Endodermal cell (in vitro differentiated cells): ENCODE results near the gene BCAM. TPM values are rescaled to one million over a fixed set of nuclear protein-coding genes. Genes with fewer than 3 reads are reported as not detected.
A peak's percentile ranks its signal among the peaks of the same experiment; 100 is the strongest.

Source experiments
- DNase-seq: peaks from one replicate; pipeline ENCODE4 v3.0.0-alpha.2; 2017
- H3K27ac ChIP-seq: 2 replicates; pipeline ENCODE4 v1.5.1; 2013; ENCODE audit warnings: mild to moderate bottlenecking, low read depth, low read length, moderate library complexity
- H3K27me3 ChIP-seq: 2 replicates; pipeline ENCODE4 v1.6.1; 2013; ENCODE audit warnings: mild to moderate bottlenecking, low read length, moderate library complexity; ENCODE audit not compliant: insufficient read depth, control insufficient read depth, poor library complexity, severe bottlenecking
- H3K36me3 ChIP-seq: 2 replicates; pipeline ENCODE4 v1.7.0; 2013; ENCODE audit warnings: mild to moderate bottlenecking, low read length, moderate library complexity; ENCODE audit not compliant: control insufficient read depth, insufficient read depth
- H3K4me1 ChIP-seq: one replicate; pipeline ENCODE4 v1.7.0; 2013; ENCODE audit warnings: low read length; ENCODE audit not compliant: control insufficient read depth, insufficient read depth
- H3K4me3 ChIP-seq: 2 replicates; pipeline ENCODE4 v1.5.1; 2013; ENCODE audit warnings: mild to moderate bottlenecking, low read length, moderate library complexity
- H3K9ac ChIP-seq: 2 replicates; pipeline ENCODE4 v1.6.1; 2013; ENCODE audit warnings: mild to moderate bottlenecking, low read length, moderate library complexity; ENCODE audit not compliant: poor library complexity, severe bottlenecking; ENCODE audit errors: extremely low read depth
- H3K9me3 ChIP-seq: 2 replicates; pipeline ENCODE4 v1.6.1; 2013; ENCODE audit warnings: mild to moderate bottlenecking, low read length, moderate library complexity; ENCODE audit not compliant: control insufficient read depth
- H3K27ac Mint-ChIP-seq: 2 replicates; pipeline ENCODE4 v1.8.0; 2020; ENCODE audit warnings: mixed read lengths
- H3K27me3 Mint-ChIP-seq: 2 replicates; pipeline ENCODE4 v1.8.0; 2021; ENCODE audit warnings: mild to moderate bottlenecking, mixed read lengths; ENCODE audit not compliant: insufficient read depth
- H3K36me3 Mint-ChIP-seq: 2 replicates; pipeline ENCODE4 v1.8.0; 2020; ENCODE audit warnings: low read depth, mixed read lengths
- H3K4me1 Mint-ChIP-seq: 2 replicates; pipeline ENCODE4 v1.8.0; 2020; ENCODE audit warnings: mixed read lengths
- H3K4me3 Mint-ChIP-seq: 2 replicates; pipeline ENCODE4 v1.8.0; 2020; ENCODE audit warnings: mild to moderate bottlenecking, moderate library complexity, mixed read lengths
- H3K9me3 Mint-ChIP-seq: 2 replicates; pipeline ENCODE4 v1.8.0; 2020; ENCODE audit warnings: mild to moderate bottlenecking, mixed read lengths
- WGBS, 2 experiments: methylation state at CpG; one replicate each; pipeline versions ENCODE4 v1.1.5 to v1.1.7; 2013; ENCODE audit warnings: missing lambda C conversion rate in 2 of 2, mixed read lengths in 1 of 2; ENCODE audit not compliant: insufficient coverage in 1 of 2, insufficient read length in 1 of 2; 5-methylcytosine and 5-hydroxymethylcytosine counted together
- total RNA-seq, 2 donors: library from RNA; stranded (reverse); fragmentation: NEBNext Ultra II Directional in 1 of 2; extraction: Animal tissue kit (Norgen Biotek cat#: 25700) in 1 of 2; gene quantifications; 2 replicates in 1 of 2; 3 replicates in 1 of 2; pipeline ENCODE4 v1.2.1, GENCODE V29; 2021
- TF ChIP-seq, protein P1 (sequence below): fragments of 200-600 bp; sonication (generic); conservative IDR thresholded peaks from 2 replicates; pipeline ENCODE4 v1.5.0; 2021; ENCODE audit warnings: antibody characterized with exemption, mild to moderate bottlenecking

The BCAM gene
- total RNA-seq, 2 donors from 2014 or later = 62.9 to 64.0 TPM

- H3K27ac ChIP-seq = no peak overlapping the region
- Mint-ChIP-seq H3K27ac (no peak overlapping the region), H3K4me1 (no peaks in the 10 kb centered on the region), H3K9me3 (no peaks in the 10 kb centered on the region), H3K4me3 (no peak overlapping the region), H3K27me3 (peaks cover 20% of the 10 kb centered on the region), H3K36me3 (no peaks in the 10 kb centered on the region)
- H3K9me3 ChIP-seq = no peaks in the 10 kb centered on the region
- H3K4me1 ChIP-seq = no peaks in the 10 kb centered on the region
- no peaks in the 10 kb centered on the region for H3K36me3 ChIP-seq
- WGBS, 2 experiments = 75 to 78% methylated on average over 2 of the region's 2 CpGs
- peak; percentile 62 for DNase-seq
- H3K9ac ChIP-seq = no peak overlapping the region
- TF ChIP-seq, protein P1, sequence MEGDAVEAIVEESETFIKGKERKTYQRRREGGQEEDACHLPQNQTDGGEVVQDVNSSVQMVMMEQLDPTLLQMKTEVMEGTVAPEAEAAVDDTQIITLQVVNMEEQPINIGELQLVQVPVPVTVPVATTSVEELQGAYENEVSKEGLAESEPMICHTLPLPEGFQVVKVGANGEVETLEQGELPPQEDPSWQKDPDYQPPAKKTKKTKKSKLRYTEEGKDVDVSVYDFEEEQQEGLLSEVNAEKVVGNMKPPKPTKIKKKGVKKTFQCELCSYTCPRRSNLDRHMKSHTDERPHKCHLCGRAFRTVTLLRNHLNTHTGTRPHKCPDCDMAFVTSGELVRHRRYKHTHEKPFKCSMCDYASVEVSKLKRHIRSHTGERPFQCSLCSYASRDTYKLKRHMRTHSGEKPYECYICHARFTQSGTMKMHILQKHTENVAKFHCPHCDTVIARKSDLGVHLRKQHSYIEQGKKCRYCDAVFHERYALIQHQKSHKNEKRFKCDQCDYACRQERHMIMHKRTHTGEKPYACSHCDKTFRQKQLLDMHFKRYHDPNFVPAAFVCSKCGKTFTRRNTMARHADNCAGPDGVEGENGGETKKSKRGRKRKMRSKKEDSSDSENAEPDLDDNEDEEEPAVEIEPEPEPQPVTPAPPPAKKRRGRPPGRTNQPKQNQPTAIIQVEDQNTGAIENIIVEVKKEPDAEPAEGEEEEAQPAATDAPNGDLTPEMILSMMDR = no peak
- no peak overlapping the region for H3K4me3 ChIP-seq
- H3K27me3 ChIP-seq = no peaks in the 10 kb centered on the region
Measured at GRCh38 chr19:44839276-44839675, 30.4 kb downstream of the BCAM start.

GRCh38 chr19:44840811-44841210 is 31.9 kb downstream of the BCAM start:
- TF ChIP-seq, protein P1 = no peak
- H3K27ac Mint-ChIP-seq = no peak overlapping the region
- peaks cover 11% of the 10 kb centered on the region for H3K27me3 Mint-ChIP-seq
- no peak overlapping the region for H3K9ac ChIP-seq
- H3K4me1 ChIP-seq = no peaks in the 10 kb centered on the region
- no peaks in the 10 kb centered on the region for H3K36me3 Mint-ChIP-seq
- no peak overlapping the region for H3K27ac ChIP-seq
- 89 to 95% methylated on average over 2 to 7 of the region's 7 CpGs for WGBS, 2 experiments
- no peaks in the 10 kb centered on the region for H3K27me3 ChIP-seq
- H3K9me3 Mint-ChIP-seq = no peaks in the 10 kb centered on the region
- H3K4me3 ChIP-seq = no peak overlapping the region
- no peak for DNase-seq
- no peaks in the 10 kb centered on the region for H3K9me3 ChIP-seq
- no peak overlapping the region for H3K4me3 Mint-ChIP-seq
- peaks cover 3% of the 10 kb centered on the region for H3K4me1 Mint-ChIP-seq
- H3K36me3 ChIP-seq = no peaks in the 10 kb centered on the region

DNA sequence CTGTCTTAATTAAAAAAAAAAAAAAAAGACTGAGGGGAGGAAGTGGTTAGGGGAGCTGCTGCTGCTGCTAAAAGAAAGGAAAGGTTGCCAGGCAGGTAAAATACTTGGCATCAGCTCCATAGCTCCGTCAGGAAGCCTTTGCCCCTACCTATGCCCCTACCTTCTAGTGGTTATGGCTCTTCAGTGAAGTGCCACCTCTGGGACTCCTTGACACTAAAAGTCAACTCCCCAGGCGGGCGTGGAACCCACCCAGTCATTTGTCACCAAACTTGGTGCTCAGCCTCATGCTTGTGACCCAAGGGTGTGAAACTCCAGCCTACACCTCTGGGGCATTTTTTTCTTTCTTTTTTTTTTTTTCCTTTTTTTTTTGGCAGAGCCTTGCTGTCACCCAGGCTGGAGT is 32.3 kb downstream of the BCAM start:
- no peak overlapping the region for H3K27ac Mint-ChIP-seq
- no peaks in the 10 kb centered on the region for H3K36me3 ChIP-seq
- TF ChIP-seq, protein P1 = no peak
- H3K4me3 ChIP-seq = no peak overlapping the region
- no peak overlapping the region for H3K4me3 Mint-ChIP-seq
- H3K9me3 ChIP-seq = no peaks in the 10 kb centered on the region
- H3K27me3 Mint-ChIP-seq = peaks cover 11% of the 10 kb centered on the region
- no peaks in the 10 kb centered on the region for H3K27me3 ChIP-seq
- H3K4me1 ChIP-seq = no peaks in the 10 kb centered on the region
- 87 to 89% methylated on average over 2 to 3 of the region's 3 CpGs for WGBS, 2 experiments
- H3K9me3 Mint-ChIP-seq = no peaks in the 10 kb centered on the region
- peaks cover 3% of the 10 kb centered on the region for H3K4me1 Mint-ChIP-seq
- H3K27ac ChIP-seq = no peak overlapping the region
- no peaks in the 10 kb centered on the region for H3K36me3 Mint-ChIP-seq
- DNase-seq = no peak
- no peak overlapping the region for H3K9ac ChIP-seq
